GM23338 (cell line): ENCODE data around the gene ZNF223.

Experiments
- CTCF ChIP-seq, 2 experiments: fragments of 200-600 bp in 1 of 2; sonication (generic) in 1 of 2; conservative IDR thresholded peaks; 2 replicates each; pipeline versions ENCODE4 v1.5.1 to v1.6.1; 2016 to 2017; ENCODE audit warnings: antibody characterized with exemption in 2 of 2, low read depth in 2 of 2, mild to moderate bottlenecking in 2 of 2, moderate library complexity in 1 of 2
- ETS1 ChIP-seq: IDR thresholded peaks from 2 replicates; pipeline ENCODE4 v1.6.1; 2016; ENCODE audit warnings: antibody characterized with exemption
- EZH2 ChIP-seq: fragments of 200-600 bp; sonication (generic); IDR thresholded peaks from one replicate; pipeline ENCODE4 v1.8.0; 2017; ENCODE audit warnings: antibody characterized with exemption, mild to moderate bottlenecking, low read depth; ENCODE audit not compliant: unreplicated experiment
- EZH2phosphoT487 ChIP-seq: fragments of 200-600 bp; sonication (generic); IDR thresholded peaks from one replicate; pipeline ENCODE4 v1.8.1; 2018; ENCODE audit warnings: antibody characterized with exemption; ENCODE audit not compliant: unreplicated experiment
- JUNB ChIP-seq: IDR thresholded peaks from one replicate; pipeline ENCODE4 v1.6.1; 2016; ENCODE audit warnings: antibody characterized with exemption; ENCODE audit not compliant: unreplicated experiment
- NANOG ChIP-seq: IDR thresholded peaks from 2 replicates; pipeline ENCODE4 v1.6.1; 2016; ENCODE audit warnings: antibody characterized with exemption, borderline replicate concordance
- POLR2AphosphoS5 ChIP-seq: IDR thresholded peaks from 2 replicates; pipeline ENCODE4 v1.6.1; 2016; ENCODE audit warnings: antibody characterized with exemption, low read depth
- REST ChIP-seq: IDR thresholded peaks from one replicate; pipeline ENCODE4 v1.6.1; 2018; ENCODE audit warnings: antibody characterized with exemption; ENCODE audit not compliant: unreplicated experiment
- STAT1 ChIP-seq: IDR thresholded peaks from one replicate; pipeline ENCODE4 v1.6.1; 2016; ENCODE audit warnings: antibody characterized with exemption; ENCODE audit not compliant: unreplicated experiment
- ZNF114 ChIP-seq: fragments of 250-450 bp; sonication (Bioruptor Pico); IDR thresholded peaks from 2 replicates; pipeline ENCODE4 v1.5.0; 2020; ENCODE audit warnings: mild to moderate bottlenecking, moderate library complexity
- ZNF462 ChIP-seq: fragments of 250-450 bp; sonication (Bioruptor Pico); IDR thresholded peaks from 2 replicates; pipeline ENCODE4 v1.5.0; 2020; ENCODE audit warnings: mild to moderate bottlenecking, moderate library complexity

- no peak for TF ChIP-seq POLR2AphosphoS5
- TF ChIP-seq CTCF (conservative IDR thresholded peaks at IDR 0.05; ENCODE audit: low read depth in 2 of 2), result no peak
- no peak for TF ChIP-seq EZH2
- TF ChIP-seq JUNB, result no peak
- TF ChIP-seq REST, result no peak
- no peak for TF ChIP-seq ETS1
- no peak for TF ChIP-seq EZH2phosphoT487
- no peak for TF ChIP-seq STAT1
- TF ChIP-seq NANOG, result no peak
- no peak for TF ChIP-seq ZNF462 (CRISPR knock-in tag)
- TF ChIP-seq ZNF114 (CRISPR knock-in tag), result no peak
Observed at GRCh38 chr19:44026622-44027021, 25.2 kb upstream of the ZNF223 start.
